Naive B cell (primary cell): Measurements from ENCODE around the gene MUC5AC. TPM values are rescaled to one million over a fixed set of nuclear protein-coding genes. Genes with fewer than 3 reads are reported as not detected.

Experiments used
- ATAC-seq, 2 donors: fragments of 150-1000 bp; cut with Tn5 transposase; 2 replicates each; pipeline ENCODE4 v1.10.0; 2021; ENCODE audit warnings: low read depth in 2 of 2, mild to moderate bottlenecking in 2 of 2, moderate library complexity in 2 of 2
- DNase-seq: peaks from one replicate; pipeline ENCODE4 v3.0.0; 2022
- H3K27ac Mint-ChIP-seq, 6 donors: one replicate each; pipeline ENCODE4 v1.8.0; 2020 to 2022; ENCODE audit warnings: mild to moderate bottlenecking in 6 of 6, mixed read lengths in 6 of 6, moderate library complexity in 5 of 6, inconsistent platforms in 2 of 6
- H3K27me3 Mint-ChIP-seq, 3 donors: one replicate each; pipeline ENCODE4 v1.8.0; 2021 to 2022; ENCODE audit warnings: mixed read lengths in 3 of 3, mild to moderate bottlenecking in 1 of 3
- H3K36me3 Mint-ChIP-seq, 2 donors: one replicate each; pipeline ENCODE4 v1.8.0; 2020 to 2022; ENCODE audit warnings: mixed read lengths in 2 of 2, inconsistent platforms in 1 of 2, mild to moderate bottlenecking in 1 of 2
- H3K4me1 Mint-ChIP-seq, 3 donors: one replicate each; pipeline ENCODE4 v1.8.0; 2020 to 2022; ENCODE audit warnings: mixed read lengths in 3 of 3, inconsistent platforms in 1 of 3, mild to moderate bottlenecking in 1 of 3, moderate library complexity in 1 of 3
- H3K4me3 Mint-ChIP-seq, 8 donors: one replicate each; pipeline ENCODE4 v1.8.0; 2020 to 2022; ENCODE audit warnings: mild to moderate bottlenecking in 8 of 8, mixed read lengths in 8 of 8, moderate library complexity in 8 of 8, inconsistent platforms in 2 of 8
- H3K9me3 Mint-ChIP-seq, 7 donors: one replicate each; pipeline ENCODE4 v1.8.0; 2020 to 2022; ENCODE audit warnings: mixed read lengths in 7 of 7, mild to moderate bottlenecking in 5 of 7, inconsistent platforms in 2 of 7, moderate library complexity in 1 of 7
- polyA plus RNA-seq, 6 donors: library from polyadenylated mRNA; unstranded; fragments of 300-500 nt; fragmentation: Illumina TruSeq; gene quantifications; one replicate each; pipeline ENCODE4 v1.2.3, GENCODE V29; 2021; ENCODE audit warnings: low read depth in 6 of 6

Gene MUC5AC
- polyA plus RNA-seq, 6 donors from 2014 or later = not detected

- Mint-ChIP-seq H3K4me1 (no peaks in the 10 kb centered on the region), H3K4me3 (no peak overlapping the region), H3K27ac (no peak overlapping the region), H3K27me3 (peaks cover 0 to 8% (median 7%) of the 10 kb centered on the region in 3 donors), H3K9me3 (no peaks in the 10 kb centered on the region), H3K36me3 (no peaks in the 10 kb centered on the region)
- DNase-seq = no peak
- no peak for ATAC-seq
Measured at GRCh38 chr11:1225386-1226225, 67.9 kb downstream of the MUC5AC start.

DNA sequence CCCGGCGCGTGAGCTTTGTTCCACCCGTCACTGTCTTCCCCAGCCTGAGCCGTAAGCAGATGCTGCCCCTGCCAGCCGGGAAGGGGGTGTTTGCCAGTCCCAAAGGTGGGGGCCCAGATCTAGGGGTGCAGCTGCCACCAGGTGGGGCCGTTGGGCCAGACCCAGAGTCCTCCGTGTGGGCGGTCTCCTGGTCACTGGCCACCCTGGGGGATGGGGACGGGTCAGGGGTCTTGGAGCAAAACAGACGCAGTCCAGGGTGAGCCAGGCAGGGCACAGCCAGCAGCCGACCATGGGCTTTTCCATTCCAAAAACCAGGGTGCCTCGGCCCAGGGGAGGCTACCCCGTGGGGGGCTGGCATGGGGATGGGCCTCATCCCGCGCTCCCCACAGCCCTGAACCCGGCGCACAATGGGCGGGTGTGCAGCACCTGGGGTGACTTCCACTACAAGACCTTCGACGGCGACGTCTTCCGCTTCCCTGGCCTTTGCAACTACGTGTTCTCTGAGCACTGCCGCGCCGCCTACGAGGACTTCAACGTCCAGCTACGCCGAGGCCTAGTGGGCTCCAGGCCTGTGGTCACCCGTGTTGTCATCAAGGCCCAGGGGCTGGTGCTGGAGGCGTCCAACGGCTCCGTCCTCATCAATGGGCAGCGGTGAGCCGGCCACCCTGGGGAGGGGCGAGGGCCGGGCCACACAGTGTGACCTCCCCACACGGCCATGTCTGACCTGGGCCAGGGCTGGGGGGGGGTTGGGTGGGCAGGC, 68.7 kb downstream of the MUC5AC start:
- Mint-ChIP-seq H3K36me3 (no peaks in the 10 kb centered on the region), H3K27ac (no peak overlapping the region), H3K4me1 (no peaks in the 10 kb centered on the region), H3K27me3 (peaks cover 0 to 3% (median 3%) of the 10 kb centered on the region in 3 donors), H3K4me3 (no peak overlapping the region), H3K9me3 (no peaks in the 10 kb centered on the region)
- no peak for DNase-seq
- no peak for ATAC-seq

DNA sequence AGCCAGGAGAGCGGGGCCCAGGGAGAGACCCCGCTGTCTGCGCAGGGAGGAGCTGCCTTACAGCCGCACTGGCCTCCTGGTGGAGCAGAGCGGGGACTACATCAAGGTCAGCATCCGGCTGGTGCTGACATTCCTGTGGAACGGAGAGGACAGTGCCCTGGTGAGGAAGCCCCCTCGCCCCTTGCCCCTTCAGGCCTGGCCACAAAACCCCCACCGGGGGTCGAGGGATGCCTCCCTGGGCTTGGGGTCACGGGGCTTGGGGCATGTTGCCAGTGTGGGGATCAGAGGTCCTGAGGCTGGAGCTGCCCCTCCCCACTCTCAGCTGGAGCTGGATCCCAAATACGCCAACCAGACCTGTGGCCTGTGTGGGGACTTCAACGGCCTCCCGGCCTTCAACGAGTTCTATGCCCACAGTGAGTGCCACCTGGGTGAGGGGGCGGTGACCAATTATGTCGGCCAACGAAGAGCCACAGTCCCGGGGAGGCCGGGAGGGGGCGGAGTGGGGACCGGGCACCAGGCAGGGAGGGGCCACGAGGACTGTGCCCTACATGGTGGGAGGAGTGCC, 69.3 kb downstream of the MUC5AC start:
- Mint-ChIP-seq H3K27me3 (no peaks in the 10 kb centered on the region), H3K9me3 (no peaks in the 10 kb centered on the region), H3K4me3 (no peak overlapping the region), H3K4me1 (no peaks in the 10 kb centered on the region), H3K27ac (no peak overlapping the region), H3K36me3 (no peaks in the 10 kb centered on the region)
- no peak for ATAC-seq
- no peak for DNase-seq

DNA sequence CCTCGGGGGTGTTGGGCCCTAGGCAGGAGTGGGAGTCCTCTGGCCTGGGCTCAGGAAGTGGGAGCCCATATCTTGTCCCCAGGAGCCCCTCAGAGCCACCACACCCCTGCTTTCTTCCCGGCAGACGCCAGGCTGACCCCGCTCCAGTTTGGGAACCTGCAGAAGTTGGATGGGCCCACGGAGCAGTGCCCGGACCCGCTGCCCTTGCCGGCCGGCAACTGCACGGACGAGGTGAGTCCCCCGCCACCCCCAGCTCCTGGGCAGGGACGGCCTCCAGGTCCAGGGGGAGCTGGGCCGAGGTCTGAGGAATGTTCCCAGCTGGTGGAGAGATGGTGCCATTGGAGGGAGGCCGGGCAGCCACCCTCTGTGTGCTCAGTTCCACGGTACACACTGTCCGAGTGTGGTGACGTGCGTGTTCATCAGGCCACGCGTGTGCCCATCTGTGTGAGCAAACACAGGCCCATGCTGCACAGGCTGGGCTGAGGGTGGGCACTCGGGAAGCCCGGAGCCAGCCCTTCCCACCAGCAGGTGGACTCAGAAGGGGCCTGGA, 69.9 kb downstream of the MUC5AC start:
- H3K27me3 Mint-ChIP-seq = no peaks in the 10 kb centered on the region
- no peaks in the 10 kb centered on the region for H3K4me1 Mint-ChIP-seq
- DNase-seq (no peak), ATAC-seq (no peak)
- no peak overlapping the region for H3K27ac Mint-ChIP-seq
- no peaks in the 10 kb centered on the region for H3K9me3 Mint-ChIP-seq
- H3K4me3 Mint-ChIP-seq = no peak overlapping the region
- H3K36me3 Mint-ChIP-seq = no peaks in the 10 kb centered on the region

GRCh38 chr11:1228101-1228821, 70.5 kb downstream of the MUC5AC start:
- H3K27ac Mint-ChIP-seq = no peak overlapping the region
- no peak overlapping the region for H3K4me3 Mint-ChIP-seq
- H3K9me3 Mint-ChIP-seq = no peaks in the 10 kb centered on the region
- ATAC-seq = no peak
- H3K36me3 Mint-ChIP-seq = no peaks in the 10 kb centered on the region
- DNase-seq = no peak
- H3K4me1 Mint-ChIP-seq = no peaks in the 10 kb centered on the region
- no peaks in the 10 kb centered on the region for H3K27me3 Mint-ChIP-seq

- DNase-seq = no peak
- H3K9me3 Mint-ChIP-seq = no peaks in the 10 kb centered on the region
- no peaks in the 10 kb centered on the region for H3K27me3 Mint-ChIP-seq
- no peak overlapping the region for H3K27ac Mint-ChIP-seq
- ATAC-seq = no peak
- H3K4me3 Mint-ChIP-seq = no peak overlapping the region
- no peaks in the 10 kb centered on the region for H3K36me3 Mint-ChIP-seq
- no peaks in the 10 kb centered on the region for H3K4me1 Mint-ChIP-seq
Measured at GRCh38 chr11:1228921-1229451, 71.2 kb downstream of the MUC5AC start.

DNA sequence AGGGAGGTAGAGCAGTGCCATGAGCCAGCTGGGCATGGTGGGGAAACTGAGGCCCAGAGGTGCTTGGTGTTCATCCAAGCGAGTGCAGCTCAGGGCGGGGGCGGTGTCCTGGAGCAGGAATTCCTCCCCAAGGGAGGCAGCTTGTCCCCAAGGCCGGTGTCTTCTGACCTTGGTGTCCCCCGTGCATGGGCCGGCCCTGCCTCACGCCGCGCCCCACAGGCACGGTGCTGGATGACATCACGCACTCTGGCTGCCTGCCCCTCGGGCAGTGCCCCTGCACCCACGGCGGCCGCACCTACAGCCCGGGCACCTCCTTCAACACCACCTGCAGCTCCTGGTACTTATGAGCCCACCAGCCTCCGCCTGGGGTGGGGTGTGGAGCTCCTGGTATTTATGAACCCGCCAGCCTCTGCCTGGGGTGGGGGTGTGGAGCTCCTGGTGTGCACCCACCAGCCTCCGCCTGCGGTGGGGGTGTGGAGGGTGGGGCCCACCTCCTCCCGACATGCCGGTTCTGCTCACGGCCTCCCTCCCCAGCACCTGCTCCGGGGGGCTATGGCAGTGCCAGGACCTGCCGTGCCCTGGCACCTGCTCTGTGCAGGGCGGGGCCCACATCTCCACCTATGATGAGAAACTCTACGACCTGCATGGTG, 71.8 kb downstream of the MUC5AC start:
- Mint-ChIP-seq H3K4me1 (no peaks in the 10 kb centered on the region), H3K27ac (no peak overlapping the region), H3K36me3 (no peaks in the 10 kb centered on the region), H3K9me3 (no peaks in the 10 kb centered on the region), H3K4me3 (no peak overlapping the region), H3K27me3 (no peaks in the 10 kb centered on the region)
- ATAC-seq = no peak
- no peak for DNase-seq

DNA sequence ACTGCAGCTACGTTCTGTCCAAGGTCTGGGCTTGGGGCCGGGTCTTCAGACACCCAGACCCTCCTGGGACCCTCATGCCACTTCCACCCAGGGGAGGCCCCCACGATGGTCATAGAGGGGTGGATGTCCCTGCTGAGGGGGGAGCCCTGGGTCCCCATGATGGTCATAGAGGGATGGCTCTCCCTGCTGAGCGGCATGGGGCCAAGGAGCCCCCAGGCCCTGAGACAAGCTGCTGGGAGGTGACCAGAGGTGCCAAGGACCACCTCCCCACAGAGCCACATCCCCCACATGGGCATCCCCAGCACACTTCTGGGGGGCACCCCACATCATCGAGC, 72.3 kb downstream of the MUC5AC start:
- DNase-seq = no peak
- Mint-ChIP-seq H3K27ac (no peak overlapping the region), H3K36me3 (no peaks in the 10 kb centered on the region), H3K4me3 (no peak overlapping the region), H3K27me3 (no peaks in the 10 kb centered on the region), H3K4me1 (no peaks in the 10 kb centered on the region), H3K9me3 (no peaks in the 10 kb centered on the region)
- no peak for ATAC-seq

GRCh38 chr11:1230456-1231395, 73.0 kb downstream of the MUC5AC start:
- Mint-ChIP-seq H3K27ac (peak overlapping the region in 1 of 6 donors; percentile 38), H3K9me3 (no peaks in the 10 kb centered on the region), H3K27me3 (no peaks in the 10 kb centered on the region), H3K4me3 (no peak overlapping the region), H3K4me1 (no peaks in the 10 kb centered on the region), H3K36me3 (no peaks in the 10 kb centered on the region)
- no peak for ATAC-seq
- DNase-seq = no peak

GRCh38 chr11:1231396-1232020, 73.8 kb downstream of the MUC5AC start:
- Mint-ChIP-seq H3K4me1 (no peaks in the 10 kb centered on the region), H3K9me3 (no peaks in the 10 kb centered on the region), H3K36me3 (no peaks in the 10 kb centered on the region), H3K27ac (no peak overlapping the region), H3K4me3 (no peak overlapping the region), H3K27me3 (no peaks in the 10 kb centered on the region)
- ATAC-seq = no peak
- no peak for DNase-seq

GRCh38 chr11:1232021-1232882, 74.5 kb downstream of the MUC5AC start:
- no peak for DNase-seq
- H3K4me3 Mint-ChIP-seq = no peak overlapping the region

More at GRCh38 chr11:1232021-1232882, 74.5 kb downstream of the MUC5AC start:
- Mint-ChIP-seq H3K9me3 (no peaks in the 10 kb centered on the region), H3K27ac (no peak overlapping the region), H3K36me3 (no peaks in the 10 kb centered on the region), H3K4me1 (no peaks in the 10 kb centered on the region), H3K27me3 (no peaks in the 10 kb centered on the region)
- no peak for ATAC-seq
